ENCODE data around the gene SLAMF9.

Gene SLAMF9

GRCh38 chr1:159938211-159938852 lies 15.7 kb downstream of the SLAMF9 start:
- DNase-seq (ENCODE audit: low spot score) = no peak
- no peak for TF ChIP-seq CTCF (IDR thresholded peaks at IDR 0.05; ENCODE audit: extremely low read depth, missing control alignments)

GRCh38 chr1:159937054-159937750 lies 16.8 kb downstream of the SLAMF9 start:
- TF ChIP-seq CTCF (IDR thresholded peaks at IDR 0.05; ENCODE audit: extremely low read depth, missing control alignments) = no peak
- no peak for DNase-seq (ENCODE audit: low spot score)

- peak; percentile 88 for DNase-seq (ENCODE audit: low spot score)
- TF ChIP-seq CTCF (IDR thresholded peaks at IDR 0.05; ENCODE audit: extremely low read depth, missing control alignments) = peak; percentile 96
Observed at GRCh38 chr1:159936273-159936904, 17.6 kb downstream of the SLAMF9 start.

- TF ChIP-seq CTCF (IDR thresholded peaks at IDR 0.05; ENCODE audit: extremely low read depth, missing control alignments) = no peak
- DNase-seq (ENCODE audit: low spot score) = no peak
Observed at GRCh38 chr1:159935719-159936272, 18.2 kb downstream of the SLAMF9 start.

GRCh38 chr1:159935305-159935704 lies 18.7 kb downstream of the SLAMF9 start:
- TF ChIP-seq CTCF (IDR thresholded peaks at IDR 0.05; ENCODE audit: extremely low read depth, missing control alignments) = no peak
- no peak for DNase-seq (ENCODE audit: low spot score)

- no peak for DNase-seq (ENCODE audit: low spot score)
- no peak for TF ChIP-seq CTCF (IDR thresholded peaks at IDR 0.05; ENCODE audit: extremely low read depth, missing control alignments)
Observed at GRCh38 chr1:159934136-159935039, 19.6 kb downstream of the SLAMF9 start.
